T-helper 1 cell (primary cell): ENCODE data around the gene FJX1.

ENCODE experiments used
- DNase-seq, 5 donors: peaks; one replicate each; pipeline ENCODE4 v3.0.0-alpha.2; 2012 to 2020

Gene FJX1

DNA sequence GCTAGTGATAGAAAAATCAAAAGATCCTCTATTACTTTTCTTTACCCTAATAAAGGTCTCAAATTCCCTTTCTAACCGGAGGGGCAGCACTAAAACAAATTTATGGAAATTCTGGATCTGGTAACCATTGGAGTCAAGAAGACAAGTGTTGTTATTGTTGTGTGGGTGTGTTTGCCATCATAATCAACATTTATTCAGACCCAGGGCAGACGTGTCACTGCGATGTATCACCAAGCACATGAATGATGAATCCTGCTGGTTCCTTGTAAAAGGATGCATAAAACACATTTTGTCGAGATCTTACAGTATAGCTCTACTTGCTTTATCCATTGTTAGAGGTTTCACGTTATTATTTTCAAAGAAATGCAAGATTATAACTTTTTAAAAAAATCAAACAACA is 12.1 kb upstream of the FJX1 start:
- DNase-seq, result no peak

DNA sequence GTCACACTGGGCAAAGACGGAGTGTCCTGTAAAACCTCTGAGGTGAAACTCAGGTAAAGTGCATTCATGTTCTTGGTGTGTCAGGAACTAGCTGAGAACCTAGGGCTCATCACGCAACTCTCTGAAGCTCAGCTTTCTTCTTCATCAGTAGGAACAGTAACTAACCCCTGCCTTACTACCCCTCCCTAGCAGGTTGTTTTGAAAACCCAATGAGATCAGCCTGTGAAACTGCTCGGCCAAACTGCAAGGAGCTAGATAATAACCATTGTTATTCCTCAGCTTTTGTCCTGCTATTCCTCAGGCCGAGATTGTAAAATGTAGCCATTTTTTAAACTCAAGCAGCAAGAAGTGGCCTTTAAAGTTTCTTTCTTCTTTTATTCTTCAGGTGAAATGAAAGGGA is 9.8 kb upstream of the FJX1 start:
- DNase-seq, result no peak

DNA sequence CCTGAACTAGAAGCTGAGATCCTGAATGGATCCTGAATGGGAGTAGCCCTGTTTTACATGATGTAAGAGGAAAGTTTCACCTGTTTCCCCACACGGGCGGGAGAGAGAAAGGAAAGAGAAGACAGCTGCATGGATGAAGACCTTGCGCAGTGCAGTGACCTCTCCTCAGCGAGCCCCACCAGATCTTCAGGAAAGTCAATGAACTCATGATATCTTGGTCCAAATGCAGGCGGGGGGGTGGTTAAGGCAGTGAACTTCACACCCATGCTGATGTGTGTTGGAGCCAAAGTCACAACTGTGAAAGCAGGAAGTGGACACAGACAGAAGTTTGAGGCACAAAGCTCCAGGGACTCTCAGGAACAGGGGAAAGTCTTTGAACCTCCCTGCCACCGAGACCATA is 8.6 kb upstream of the FJX1 start:
- DNase-seq, result no peak

DNA sequence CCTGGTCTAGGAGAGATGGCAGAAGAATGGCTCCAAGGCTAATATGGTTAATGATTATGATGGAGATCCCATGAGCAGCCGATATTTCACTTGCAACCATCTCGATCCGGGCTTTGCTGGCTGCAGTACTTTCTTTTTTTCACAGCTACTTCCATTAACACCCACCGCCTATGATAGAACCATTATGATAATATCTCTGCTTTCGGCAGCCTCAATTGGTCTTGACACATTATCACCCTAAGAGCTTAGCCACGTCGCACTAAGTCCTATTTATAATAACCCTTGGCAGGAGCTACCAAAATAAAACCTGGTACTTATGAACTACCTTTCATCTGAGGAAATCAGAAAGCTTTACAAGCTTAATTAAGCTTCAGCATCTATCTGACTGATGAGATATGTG is 7.6 kb upstream of the FJX1 start:
- no peak for DNase-seq

DNA sequence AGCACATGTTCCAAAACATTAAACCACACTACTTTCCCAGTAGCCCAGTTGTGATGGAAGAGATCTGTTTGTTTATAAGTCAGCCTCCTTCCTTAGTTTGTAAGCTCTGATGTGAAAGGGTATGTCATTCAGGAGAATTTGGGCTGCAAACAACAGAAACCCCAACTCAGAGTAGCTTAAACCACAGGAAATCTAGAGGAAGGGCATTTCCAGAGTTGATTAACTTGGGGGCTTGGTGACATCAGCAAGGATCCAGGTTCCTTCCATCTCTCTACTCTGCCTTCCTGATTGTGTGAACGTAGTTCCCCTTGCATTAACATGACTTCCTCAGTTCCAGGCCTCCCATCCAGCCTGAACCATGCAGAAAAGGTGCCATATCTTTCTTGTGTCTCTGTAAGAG is 6.5 kb upstream of the FJX1 start:
- no peak for DNase-seq

DNA sequence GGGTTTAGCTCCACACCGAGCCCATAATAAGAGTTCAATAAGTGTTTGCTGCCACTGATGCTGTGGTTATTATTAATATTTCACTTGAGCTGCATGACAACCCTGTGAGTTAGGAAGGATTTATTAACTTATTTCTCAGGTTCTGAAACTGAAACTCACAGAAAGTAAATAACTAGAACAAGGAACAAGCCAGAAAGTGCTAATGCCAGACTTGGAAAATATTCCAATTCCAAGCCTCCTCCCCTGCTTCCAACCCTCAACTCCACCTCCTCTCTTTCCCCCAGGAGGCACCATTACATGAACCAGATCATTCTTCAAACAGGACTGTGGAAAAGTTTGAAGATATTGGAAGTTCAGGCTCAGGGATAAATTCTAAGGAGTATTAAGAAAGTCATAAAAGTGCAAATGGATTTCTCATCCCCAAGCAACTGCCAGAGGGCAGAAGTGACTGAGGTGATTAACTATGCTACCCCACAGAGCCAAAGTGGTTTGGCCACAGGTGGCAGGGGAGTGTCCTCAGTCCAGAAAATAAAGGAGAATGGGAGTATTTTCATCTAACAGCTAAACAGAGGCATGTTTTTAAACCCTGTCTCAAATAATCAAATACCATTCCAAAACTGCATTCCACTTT is 3.2 kb upstream of the FJX1 start:
- no peak for DNase-seq

DNA sequence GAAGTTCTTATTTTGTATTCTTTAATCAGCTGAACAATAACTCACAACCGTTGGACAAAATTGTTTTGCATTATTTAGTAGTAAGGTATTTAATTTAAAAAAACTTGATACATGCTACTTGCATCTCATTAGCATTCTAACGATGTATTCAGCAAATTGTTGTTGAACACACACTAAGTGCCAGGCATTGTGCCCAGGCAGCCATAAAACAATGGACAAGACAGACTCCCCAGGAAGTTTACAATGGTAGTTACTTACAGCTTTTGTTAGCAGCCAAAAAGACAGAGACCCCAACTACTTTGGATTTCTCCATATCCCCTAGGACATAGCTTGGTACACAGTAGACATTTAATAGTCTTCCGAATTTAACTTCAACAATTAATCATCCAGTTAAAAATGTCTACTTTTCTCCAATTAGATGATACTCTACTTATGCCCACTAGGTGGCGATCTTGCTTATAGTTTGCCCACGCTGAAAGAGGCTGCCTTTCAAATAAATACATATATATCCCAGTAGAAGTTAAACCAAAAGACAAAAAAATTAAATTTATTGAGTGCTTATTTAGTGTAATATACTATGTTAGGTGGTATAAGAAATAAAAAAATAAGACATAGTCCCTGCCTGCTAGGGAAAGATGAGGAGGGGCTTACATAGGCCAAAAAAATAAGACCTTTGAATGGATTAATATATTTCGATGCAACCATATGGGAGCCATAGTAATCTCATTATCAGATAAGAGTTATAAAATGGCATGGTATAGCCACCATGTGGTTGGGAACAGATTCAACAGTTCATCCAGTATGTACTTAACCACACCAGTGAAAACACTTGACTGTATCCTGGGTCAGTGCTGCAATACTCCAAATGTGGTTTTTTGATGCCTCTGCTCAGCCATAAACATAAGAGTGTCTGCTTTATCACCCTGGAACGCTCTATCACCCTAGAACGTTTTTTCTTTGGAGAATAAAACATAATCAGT is 2.0 kb upstream of the FJX1 start:
- DNase-seq, result peak in 1 of 5 donors; percentile 38

DNA sequence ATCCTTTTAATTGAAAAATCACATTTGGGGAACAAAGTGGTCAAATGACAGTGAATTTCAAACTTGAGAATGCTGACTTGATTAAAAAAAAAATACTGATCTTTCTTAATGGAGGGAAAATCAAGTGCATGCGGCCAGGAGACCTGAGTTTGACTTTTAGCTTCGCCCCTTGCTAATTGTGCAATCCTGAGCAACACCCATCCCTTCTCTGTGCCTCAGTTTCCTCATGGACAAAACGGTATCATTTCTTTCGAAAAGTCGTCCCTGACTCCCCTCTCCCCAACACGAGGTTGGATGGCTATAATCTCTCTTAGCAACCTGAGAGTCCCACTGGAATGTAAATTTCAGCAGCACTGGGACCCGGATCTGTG is 959 bp upstream of the FJX1 start:
- no peak for DNase-seq

DNA sequence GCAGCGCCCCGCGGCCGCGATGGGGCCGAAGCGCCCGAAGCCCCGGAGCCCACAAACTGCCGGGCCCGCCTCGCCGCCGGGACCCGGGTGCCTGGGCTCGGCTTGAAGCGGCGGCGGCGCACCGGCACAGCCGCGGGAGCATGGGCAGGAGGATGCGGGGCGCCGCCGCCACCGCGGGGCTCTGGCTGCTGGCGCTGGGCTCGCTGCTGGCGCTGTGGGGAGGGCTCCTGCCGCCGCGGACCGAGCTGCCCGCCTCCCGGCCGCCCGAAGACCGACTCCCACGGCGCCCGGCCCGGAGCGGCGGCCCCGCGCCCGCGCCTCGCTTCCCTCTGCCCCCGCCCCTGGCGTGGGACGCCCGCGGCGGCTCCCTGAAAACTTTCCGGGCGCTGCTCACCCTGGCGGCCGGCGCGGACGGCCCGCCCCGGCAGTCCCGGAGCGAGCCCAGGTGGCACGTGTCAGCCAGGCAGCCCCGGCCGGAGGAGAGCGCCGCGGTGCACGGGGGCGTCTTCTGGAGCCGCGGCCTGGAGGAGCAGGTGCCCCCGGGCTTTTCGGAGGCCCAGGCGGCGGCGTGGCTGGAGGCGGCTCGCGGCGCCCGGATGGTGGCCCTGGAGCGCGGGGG is 346 bp downstream of the FJX1 start:
- peak in 1 of 5 donors; percentile 3 for DNase-seq

DNA sequence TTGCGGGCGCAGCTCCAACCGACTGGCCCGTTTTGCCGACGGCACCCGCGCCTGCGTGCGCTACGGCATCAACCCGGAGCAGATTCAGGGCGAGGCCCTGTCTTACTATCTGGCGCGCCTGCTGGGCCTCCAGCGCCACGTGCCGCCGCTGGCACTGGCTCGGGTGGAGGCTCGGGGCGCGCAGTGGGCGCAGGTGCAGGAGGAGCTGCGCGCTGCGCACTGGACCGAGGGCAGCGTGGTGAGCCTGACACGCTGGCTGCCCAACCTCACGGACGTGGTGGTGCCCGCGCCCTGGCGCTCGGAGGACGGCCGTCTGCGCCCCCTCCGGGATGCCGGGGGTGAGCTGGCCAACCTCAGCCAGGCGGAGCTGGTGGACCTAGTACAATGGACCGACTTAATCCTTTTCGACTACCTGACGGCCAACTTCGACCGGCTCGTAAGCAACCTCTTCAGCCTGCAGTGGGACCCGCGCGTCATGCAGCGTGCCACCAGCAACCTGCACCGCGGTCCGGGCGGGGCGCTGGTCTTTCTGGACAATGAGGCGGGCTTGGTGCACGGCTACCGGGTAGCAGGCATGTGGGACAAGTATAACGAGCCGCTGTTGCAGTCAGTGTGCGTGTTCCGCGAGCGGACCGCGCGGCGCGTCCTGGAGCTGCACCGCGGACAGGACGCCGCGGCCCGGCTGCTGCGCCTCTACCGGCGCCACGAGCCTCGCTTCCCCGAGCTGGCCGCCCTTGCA is 1.0 kb downstream of the FJX1 start:
- DNase-seq, result no peak

DNA sequence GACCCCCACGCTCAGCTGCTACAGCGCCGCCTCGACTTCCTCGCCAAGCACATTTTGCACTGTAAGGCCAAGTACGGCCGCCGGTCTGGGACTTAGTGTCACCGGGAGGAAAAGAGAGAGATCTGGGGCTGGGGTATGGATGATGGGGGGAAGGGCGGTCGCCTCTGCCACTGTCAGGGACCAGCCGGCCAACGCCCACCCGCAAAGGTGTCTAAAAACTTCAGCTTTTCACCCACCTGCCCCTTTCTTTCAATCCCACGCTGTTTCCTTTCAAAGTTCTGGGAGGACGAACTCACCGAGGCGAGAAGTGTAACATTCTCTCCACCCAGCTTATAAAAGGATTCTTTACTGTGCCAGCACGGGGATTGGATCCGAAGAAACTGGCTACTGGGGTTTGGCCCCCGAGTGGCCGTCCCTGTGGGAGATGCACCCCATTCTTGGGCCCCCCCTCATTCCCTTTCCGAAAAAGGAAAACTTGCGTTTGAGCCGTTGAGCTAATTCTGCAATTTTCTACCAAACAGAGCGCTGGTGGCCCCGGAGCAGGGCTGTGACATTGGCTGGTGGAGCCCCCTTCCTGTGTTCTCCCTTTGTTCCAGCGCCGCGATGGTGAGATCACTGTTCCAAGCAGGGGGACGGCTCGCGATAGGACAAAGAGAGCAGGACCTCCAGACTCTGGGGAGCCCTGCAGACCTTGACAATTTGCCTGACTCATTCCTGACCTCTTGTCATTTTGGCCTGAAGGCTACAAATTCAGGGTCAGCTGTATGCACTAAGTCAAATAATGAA is 1.8 kb downstream of the FJX1 start:
- no peak for DNase-seq

DNA sequence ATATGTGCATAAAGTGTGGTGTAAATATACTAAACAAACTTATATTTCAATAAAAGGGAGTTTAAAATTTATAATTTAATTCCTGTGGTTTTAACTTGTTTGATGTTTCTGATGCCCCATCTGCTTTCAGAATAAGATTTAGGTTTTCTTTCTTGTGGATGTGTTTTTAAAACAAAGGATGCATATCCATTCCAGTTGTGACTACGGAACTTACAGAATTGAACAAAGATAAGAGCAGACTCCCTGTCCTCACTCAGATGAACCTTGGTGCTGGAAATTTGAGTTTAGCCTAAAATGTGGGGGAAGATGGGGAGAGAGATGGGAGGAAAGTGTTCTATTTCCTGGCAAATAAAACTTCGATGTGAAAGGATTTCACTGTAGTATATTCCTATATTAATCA is 2.5 kb downstream of the FJX1 start:
- no peak for DNase-seq

DNA sequence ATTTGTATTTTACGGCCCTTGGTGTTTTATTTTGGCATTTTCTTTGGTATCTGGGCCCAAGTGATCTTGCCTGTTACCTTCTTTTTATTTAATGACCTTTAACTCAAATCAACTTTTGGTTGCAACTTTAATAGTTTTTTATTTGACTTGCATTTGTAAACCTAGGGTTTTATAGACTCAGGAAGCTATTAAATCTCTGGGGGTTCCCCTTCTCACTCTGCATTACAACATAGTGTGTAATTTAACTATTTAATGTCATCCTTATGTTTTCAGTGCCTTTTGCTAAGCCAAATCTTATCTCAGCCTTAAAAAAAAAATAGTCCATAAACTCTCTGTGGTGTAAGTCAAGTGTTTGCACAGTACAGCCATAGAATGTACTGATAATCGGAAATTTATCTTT is 3.4 kb downstream of the FJX1 start:
- no peak for DNase-seq

DNA sequence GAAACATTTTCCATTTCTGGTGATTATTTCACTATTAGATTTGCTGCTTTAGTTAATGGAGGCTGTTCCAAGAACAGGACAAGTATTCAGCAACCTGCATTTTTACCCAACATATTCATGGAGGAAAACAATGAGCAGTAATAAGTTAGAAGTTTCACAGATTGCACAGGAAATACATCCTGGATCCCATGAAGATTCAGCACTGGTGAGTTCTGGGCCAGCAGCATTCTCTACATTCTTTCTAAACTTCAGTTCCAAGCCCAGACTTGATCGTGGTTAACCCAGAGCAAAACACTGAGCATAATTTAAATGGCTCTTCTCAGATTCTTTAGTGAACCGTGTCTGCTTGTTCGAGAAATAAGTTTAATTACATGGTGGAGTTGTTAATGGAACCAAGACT is 3.8 kb downstream of the FJX1 start:
- DNase-seq, result no peak

DNA sequence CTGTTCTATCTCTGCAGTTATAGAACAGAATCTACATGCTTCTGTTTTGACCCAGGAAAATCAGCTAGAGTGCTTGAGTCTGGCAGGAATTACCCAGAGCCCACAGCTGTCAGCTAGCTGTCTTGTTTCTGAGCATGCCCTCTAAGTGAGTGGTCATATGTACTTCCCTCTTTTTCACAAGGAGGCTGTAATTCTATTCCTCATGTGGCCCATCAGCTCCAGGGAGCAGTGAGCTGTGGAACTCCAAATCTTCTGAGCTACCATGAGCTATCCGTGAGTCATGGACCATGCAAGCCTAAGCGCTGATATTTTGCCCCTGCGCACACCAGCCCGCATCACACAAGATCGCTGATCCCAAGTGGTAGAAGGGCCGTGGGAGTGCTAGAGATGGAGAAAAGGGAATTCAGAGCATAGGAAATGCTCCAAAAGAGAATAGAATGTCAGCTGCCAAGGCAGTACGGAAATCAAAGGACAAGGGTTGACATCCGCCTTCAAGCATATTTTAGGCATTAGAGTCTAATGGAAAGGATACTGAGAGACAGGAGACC is 5.4 kb downstream of the FJX1 start:
- no peak for DNase-seq

DNA sequence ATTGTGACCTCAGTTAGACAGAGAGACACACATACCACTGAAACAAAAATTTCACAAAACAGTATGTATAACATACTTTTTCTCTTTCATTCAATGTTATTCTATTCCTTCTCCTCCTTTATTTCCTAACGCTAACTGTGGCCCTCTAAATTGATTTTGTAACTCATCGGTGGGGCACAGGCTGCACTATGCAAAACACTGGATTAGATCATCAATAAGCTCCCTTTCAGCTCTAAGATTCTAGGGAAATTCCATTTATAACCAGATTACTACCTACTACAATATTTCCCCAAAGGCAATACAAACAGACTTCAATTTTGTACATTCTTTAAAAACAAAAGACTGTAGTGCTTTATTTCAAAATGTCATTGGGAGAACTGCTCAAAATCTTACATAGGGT is 6.1 kb downstream of the FJX1 start:
- DNase-seq, result no peak

DNA sequence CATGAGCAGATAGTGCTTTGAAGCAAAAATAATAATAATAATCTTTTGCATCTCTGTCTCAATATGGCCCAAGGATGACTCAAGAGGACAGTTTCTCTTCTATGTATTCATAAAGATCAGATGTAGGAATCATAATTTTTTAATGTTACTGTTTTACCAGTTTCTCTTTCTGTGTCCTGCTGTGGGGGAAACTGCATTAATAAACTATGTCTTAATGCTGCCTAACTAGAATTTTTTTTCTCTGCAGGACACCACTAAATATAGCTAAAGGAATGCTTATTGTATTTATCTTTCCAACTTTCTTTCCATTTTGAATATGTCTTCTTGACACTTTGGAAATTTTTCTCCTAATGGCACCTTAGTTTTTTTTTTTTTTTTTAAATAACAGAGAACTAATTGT is 6.5 kb downstream of the FJX1 start:
- DNase-seq, result no peak

DNA sequence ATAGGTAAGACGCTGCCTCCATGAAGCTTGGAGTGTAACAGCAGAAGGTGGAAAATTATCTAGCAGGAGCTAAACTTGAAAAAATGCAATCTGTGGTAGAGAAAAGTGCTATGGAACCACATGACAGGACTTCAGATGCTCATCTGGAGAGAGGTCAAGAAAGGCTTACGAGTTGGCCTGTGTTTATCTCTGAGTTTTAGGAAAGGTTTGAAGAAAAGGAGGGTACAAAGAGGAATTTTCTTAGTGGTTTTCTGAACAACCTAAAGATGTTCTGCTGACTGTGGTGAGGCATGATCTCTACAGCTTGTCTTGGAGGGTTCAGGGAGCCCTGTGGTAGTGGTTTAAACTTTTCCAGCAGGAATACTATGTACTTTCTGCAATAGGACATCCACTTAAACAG is 8.2 kb downstream of the FJX1 start:
- DNase-seq, result no peak

DNA sequence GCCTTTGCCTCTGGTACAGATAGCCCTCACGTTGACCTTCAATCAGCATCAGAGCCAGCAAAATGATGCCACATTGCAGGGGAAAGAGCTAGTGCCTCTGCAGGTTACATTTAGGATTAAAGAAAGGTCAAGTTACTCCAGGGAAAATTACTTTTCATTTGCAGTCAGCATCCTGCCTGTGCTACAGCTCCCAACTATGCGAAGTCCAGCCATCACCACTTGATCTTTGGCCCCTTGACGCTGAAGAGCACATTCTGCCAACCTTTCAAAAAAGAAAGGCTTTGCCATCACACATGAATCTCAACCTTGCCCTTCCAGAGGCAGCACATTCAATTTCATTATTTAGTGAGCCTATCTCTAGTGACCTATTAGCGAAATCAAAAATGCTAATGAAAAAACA is 11.3 kb downstream of the FJX1 start:
- no peak for DNase-seq

DNA sequence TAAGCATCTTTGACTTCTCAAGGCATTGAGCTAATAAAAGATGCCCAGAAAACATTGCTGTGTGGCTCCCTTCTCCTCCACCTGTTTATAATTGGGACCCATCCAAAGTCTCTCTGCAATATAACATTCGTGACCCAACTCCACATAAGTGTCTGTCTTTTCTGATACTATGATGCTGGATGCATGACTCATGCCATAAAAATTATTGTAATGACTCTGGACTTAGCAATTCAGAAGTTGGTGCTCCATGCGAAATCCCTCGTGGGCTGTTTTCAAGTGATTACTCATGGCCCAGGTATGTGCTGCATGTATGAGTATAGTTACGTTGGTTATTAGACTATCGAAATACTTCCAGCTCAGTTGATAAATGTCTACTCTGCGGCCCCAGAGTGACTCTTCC is 11.7 kb downstream of the FJX1 start:
- DNase-seq, result no peak

DNA sequence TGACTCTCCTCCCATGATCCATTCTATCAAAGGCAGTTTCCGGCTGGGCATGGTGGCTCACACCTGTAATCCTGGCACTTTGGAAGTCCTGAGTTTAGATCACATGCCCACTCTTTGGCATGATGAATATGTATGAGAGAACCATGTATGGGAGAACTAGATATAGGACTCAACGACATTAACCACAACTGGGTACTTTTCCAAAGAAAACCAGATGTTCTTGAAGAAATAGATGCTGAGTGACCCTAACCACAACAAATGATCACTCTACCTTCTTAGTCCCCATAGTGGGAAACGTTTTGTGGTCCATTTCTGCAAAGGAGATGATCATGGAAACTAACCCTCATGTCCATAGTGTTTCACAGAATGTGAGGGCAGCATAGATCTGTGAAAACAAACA is 13.6 kb downstream of the FJX1 start:
- DNase-seq, result no peak

DNA sequence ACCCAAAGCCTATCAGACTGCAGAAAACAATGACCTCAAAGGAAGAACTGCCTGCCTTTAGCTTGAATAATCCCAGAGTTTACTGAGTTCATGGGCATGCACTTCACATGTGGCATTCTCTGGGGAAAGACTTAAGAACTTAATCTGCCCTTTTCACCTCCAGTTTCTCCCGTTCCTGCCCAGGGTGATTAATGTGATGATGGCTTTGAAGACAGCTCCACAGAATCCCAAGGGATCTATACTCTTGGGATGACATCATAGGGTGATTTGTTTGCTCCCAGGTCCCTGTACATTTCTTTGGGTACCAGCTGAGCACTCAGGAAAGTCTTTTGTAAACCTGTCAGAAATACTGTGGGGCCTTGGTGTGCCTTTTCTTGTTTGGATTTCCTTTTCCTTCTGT is 14.0 kb downstream of the FJX1 start:
- no peak for DNase-seq
